ENCODE data around the gene CROCC. TPM values are rescaled to one million over a fixed set of nuclear protein-coding genes. Genes with fewer than 3 reads are reported as not detected.
"Not testable (repeated sequence)": the region's sequence is repeated elsewhere in the genome, so short reads cannot be mapped to it uniquely, and the experiment has no call there.

The CROCC gene
- total RNA-seq, 1 donor from 2014 or later, result 14.4 TPM

DNA sequence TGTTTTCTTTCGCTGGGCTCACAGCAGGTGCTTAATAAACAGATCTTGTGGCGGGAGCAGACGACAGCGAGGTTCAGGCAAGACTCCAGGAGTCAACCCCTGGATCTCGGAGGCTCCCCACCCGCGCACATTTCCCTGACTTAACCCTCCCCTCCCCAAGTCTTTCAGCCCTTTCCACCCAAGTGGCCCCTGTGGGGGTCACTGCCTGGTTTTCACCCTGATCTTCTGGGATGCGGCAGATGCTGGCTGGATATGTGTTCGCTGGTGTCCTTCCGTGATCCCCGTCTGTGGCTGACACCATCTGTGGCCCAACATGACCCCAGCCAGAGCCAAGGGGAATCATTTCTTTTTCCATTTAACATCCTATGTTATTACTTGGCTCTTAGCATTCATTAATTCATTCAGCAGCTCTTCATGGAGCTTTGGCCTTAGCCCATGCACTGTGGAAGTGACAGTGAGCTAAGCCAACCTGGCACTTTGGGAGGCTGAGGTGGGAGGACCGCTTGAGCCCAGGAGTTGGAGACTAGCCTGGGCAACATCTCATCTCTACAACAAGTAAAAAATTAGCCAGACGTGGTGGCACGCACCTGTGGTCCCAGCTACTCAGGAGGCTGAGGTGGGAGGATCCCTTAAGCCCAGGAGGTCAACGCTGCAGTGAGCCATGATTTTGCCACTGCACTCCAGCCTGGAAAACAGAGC lies 6.7 kb upstream of the CROCC start:
- DNase-seq (ENCODE audit: low spot score), result peak; percentile 80

DNA sequence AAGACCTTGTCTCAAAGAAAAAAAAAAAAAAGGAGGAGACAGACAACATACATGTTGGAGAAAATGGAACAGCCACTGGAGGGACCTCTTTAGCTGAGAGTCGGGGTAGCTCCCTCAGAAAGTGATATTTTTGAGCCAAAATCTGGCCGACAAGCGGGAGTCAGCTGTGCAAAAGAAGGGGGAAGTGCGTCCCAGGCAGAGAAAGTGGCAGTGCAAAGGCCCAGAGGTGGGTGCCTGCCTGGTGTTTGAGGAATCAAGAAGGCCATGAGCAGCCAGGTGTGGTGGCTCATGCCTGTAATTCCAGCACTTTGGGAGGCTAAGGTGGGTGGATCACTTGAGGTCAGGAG lies 6.1 kb upstream of the CROCC start:
- peak; percentile 41 for DNase-seq (ENCODE audit: low spot score)

DNA sequence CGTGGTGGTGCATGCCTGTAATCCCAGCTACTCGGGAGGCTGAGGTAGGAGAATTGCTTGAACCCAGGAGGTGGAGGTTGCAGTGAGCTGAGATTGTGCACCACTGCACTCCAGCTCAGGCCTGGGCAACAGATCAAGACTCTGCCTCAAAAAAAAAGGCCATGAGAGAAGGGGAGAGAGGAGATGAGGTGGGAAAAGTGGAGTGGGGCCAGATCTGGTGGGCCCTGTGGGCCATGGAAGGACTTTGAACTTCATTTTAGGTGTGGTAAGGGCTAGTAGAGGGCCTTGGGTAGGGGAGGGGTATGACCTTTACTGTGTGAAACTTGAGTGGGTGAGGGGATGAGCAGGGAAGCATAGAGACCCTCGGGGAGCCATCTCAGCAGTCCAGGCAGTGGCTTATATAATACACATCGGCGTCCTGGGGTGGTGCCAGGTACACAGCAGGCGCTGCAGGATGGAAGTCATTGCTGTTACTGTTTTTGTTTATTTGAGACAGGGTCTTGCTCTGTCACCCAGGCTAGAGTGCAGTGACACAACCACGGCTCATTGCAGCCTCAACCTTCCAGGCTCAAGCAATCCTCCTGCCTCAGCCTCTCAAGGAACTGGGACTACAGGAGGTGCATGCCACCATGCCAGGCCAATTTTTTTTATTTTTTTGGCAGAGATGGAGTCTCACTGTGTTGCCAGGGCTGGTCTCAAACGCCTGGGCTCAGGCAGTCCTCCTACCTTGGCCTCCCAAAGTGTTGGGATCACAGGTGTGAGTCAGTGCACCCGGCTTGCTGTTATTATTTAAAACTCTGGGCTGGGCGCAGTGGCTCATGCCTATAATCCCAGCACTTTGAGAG lies 5.5 kb upstream of the CROCC start:
- peak; percentile 49 for DNase-seq (ENCODE audit: low spot score)

DNA sequence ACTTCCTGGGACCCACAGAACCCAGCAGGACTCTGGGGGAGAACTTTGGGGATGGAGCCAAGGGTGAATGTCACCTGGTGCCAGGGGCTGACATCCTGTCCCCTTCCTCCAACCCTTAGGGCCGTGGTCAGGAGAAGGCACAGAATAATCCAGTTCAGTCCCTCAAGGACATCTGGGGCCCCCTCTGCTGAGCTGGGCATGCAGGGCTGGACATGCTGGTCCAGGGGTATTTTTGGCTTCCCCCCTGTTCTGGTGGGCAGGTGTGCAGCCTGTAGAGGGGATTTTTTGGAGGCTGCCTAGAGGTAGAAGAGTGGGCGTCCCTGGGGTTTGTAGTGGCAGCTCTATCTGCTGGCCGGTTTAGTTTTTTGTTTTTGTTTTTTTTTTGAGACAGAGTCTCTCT lies 3.4 kb upstream of the CROCC start:
- DNase-seq (ENCODE audit: low spot score), result no peak

DNA sequence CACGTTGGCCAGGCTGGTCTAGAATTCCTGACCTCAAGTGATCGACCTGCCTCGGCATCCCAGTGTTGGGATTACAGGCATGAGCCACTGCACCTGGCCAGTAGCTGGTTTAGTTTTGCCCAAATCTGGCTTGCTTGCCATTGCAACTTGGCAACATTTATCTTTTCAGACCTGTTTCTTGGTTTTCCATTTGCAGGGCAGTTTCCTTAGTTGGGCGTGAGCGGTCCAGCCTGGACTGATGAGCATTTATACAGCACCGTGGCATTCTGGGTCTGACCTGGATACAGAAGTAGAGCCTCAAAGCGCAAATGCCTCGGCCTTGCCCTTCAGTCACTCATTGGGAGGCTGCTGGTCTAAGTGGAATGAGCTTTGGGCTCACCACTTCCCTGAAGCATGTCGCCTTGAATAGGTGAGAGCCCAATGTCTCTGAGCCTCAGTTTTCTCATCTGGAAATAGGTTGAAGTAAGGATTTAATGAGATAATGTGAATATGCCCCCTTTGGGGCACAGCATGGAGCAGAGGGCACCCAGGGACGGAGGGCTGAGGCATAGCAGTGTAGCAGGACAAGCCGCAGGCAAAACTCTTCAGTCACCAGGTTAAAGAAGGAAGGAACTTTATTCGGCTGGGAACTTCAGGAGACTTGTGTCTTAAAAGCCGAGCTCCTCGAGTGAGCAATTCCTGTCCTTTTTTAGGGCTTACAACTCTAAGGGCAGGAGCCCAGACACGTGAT lies 2.6 kb upstream of the CROCC start:
- DNase-seq (ENCODE audit: low spot score), result not testable (repeated sequence)

DNA sequence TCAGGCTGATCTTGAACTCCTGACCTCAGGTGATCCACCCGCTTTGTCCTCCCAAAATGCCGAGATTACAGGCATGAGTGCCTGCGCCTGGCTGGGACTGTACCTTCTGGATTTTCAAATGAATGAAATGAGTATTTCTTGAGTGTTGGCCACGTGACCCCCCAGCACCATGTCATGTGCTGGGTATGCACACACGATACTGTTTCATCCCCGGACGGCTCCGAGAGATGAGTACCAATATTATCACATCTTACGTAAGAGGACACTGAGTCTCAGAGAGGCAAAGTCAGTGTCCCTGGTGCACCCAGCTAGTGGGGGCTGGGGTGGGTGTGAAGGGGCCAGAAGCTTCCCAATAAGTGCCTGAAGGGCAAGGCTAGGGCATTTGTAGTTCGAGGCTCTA lies 780 bp upstream of the CROCC start:
- DNase-seq (ENCODE audit: low spot score), result no peak

DNA sequence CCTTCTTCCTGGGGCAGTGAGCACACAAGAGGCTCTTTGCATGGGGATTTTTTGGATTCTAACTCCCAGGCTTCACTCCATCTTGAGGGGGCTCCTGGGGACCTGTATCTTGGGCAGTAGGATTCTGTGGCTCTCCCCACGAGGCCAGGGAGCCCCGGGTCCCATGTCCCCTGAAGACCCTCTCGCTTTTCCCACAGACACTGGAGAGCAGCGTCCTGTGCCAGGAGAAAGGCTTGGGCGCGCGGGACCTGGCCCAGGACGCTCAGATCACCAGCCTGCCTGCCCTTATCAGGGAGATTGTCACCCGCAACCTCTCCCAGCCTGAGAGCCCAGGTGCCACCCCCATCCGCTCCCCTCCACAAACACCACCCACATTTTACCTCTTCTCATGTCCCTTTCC lies 735 bp downstream of the CROCC start:
- DNase-seq (ENCODE audit: low spot score), result no peak

DNA sequence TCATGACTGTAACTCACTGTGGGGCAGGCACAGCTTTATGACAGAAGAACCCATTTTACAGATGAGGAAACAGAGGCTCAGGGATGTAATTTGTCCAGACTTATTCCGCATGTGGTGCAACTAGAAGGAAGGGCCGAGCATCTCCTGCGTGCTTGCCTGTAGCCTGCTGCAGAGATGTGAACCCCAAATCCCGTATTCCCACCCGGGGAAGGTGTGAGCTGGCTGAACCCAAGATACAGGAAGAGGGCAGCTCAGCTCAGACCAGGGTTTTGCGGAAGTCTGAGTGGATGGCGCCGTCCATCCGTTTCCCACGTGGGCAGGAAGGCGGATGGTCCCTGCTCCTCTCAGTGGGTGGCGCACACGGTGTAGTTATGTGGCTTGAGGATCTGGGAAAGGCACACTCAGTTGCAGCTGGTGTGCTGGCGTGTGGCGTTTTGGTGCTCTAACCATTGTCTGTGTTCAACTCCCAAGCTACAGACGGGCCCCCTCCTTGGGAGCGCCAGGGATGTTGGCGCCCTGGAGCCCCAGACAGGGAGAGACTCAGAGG lies 1.2 kb downstream of the CROCC start:
- no peak for DNase-seq (ENCODE audit: low spot score)

DNA sequence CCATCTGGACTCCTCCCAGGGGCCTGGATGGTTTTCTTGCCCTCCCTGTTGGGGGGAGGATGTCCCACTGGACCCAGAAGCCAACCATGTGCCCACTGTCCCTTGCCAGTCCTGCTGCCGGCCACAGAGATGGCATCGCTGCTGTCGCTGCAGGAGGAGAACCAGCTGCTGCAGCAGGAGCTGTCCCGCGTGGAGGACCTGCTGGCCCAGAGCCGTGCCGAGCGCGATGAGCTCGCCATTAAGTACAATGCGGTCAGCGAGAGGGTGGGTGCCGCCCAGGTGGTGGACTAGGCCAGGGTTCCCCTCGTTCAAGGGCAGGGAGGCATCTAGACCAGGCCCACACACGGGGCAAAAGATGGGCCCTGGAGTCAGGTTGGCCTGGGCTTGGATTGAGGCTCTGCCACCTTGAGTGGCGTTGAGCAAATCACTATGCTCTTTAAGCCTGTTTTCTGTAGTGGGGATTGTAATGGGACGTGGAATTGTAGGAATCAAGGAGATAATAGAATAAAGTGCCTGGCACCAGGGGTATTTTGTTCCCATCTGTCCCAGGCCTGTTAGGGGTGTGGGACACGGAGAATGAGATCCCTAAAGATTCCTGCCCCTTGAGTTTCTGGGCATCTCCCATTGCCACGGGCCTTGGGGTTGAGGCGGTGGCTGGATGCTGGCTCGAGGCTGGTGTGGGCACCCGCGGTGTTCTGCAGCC lies 2.6 kb downstream of the CROCC start:
- no peak for DNase-seq (ENCODE audit: low spot score)

DNA sequence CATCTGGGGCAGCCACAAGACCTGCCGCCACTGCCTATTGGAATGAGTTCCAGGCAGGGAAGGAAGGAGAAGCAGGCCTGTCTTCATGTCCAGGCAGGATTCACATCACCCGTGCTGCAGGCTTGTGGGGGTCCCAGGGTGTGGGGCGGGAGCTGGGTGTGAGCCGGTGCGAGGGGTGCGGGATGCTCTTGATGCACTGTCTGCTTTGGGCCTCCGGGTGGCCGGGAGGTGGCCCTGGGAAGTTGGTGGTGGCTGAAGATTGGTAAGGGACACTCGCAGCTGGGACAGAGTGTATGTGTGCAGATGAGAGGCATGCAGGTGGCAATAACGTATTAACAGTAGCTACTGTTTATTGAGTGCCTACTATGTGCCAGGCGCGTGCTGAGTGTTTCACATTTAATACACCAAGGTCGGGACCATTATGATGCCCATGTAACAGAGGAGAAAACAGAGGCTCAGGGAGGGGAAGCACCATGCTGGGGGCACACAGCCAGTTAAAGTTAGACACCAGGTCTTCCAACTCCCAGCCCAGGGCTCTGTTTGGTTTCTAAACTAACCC lies 3.3 kb downstream of the CROCC start:
- DNase-seq (ENCODE audit: low spot score), result no peak

DNA sequence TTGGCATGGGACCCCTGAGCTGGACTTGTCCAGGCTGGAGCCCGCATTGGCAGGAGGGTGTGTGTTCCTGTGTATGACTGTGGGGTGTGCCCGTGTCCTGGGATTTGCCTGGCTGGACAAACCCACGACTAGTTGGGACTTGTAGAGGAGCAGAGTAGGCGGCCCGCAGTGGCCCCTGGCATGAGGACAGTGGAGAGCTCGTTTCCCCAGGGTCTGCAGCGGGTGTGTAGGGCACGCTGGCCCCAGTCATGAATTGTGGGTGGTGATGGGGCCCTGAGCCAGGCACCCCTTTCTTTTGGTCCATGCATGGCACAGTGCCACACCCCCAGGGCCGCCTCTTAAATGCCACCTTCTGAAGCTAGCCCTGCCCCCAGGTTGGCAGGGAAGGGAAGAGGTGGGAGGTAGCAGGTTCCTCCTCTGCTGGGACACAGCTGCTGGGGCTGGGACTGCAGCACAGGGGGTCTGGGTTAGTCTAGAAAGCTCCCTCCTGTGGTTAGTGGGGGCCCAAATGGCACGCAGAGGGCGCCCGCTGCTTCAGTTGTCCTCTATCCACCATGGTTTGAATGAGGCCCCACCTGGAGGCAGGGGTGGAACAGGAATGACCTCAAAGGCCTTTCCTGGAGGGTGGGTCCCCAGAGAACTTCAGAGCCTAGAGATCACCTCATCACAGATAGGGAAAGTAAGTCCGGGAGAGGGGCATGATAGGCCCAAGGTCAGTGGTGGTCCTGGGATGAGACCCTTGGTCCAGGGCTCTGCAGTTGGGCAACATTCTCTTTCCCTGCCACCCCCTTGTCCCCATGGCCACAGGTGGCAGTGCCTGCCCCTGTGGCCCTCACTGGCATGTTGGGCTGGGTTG lies 4.1 kb downstream of the CROCC start:
- DNase-seq (ENCODE audit: low spot score), result no peak

DNA sequence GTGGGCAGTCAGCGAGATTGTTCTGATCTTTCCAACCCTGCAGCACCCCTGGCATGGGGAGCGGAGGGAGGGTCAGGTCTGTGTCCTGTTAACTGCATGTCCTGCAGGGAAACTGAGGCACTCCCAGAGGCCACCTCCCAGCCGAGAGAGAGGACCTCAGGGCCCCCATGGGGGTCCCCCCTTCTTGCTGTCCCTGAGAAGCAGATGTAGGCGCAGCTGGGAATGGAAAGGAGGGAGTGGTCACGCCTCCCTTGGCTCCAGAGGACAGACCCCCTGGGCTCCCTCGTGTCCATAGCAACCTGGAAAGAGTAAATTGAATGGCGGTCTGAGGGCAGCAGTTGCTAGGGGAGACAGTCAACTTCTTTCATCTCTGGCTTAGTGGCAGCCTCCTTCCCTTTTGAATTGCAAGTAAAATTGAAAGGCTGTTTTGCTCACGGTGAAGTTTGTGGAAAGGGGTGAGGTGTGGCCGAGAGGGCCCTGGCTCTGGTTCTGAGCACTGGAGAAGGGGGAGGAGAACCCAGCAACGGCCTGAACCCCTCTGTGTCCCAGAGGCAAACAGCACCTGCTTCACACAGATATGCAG lies 4.9 kb downstream of the CROCC start:
- DNase-seq (ENCODE audit: low spot score), result no peak

DNA sequence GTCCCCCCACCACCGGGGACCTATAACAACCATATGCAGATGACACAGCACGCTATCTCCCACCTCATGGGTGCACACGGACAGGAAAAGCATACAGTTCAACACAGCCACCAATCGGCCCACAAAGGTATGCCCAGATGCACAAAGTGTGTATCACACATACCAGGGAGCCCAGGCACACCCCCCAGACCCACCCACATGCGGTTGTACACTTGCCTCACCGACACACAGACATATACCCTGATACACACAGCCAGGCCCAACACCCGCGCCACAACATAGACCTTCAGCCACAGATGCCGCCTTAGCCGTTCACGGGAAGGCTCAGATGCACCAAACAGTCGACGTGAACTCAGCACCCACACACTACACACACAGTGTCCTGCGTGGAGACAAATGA lies 5.5 kb downstream of the CROCC start:
- DNase-seq (ENCODE audit: low spot score), result no peak

DNA sequence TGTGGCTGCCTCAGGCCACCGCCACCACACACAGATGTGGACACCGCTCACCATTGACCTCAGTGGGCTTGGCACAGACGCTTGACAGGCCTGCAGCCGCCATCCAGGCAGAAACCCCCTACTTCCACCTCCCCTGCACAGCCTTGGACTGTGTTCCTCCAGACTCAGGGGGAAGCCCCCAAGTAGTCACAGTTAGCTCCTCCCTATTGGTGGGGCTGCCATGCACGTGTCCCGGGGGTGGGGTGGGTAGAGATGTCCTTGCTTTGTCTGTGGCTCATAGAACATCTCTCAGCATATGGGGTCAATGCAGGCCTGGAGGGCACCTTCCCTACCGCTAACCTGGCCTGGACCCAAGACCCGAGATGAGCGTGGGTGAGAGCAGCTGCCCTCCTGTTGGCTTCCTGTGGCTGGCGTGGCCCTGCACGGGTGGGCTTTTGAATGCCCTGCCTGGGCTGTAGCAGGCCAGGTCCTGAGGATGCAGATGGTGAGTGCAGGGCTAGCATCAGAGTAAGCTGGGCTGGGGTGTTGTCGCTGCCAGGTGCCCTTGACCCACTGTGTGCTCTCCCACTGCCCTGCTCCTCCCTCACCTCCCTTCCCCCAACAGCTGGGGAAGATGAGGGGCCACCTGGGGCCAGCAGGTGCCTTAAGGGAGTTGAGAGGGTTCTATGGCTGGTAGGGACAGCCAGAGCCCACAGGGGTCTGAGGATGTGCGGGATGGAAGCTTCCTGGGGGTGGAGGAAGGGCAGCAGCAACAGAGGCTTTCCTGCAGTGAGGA lies 6.2 kb downstream of the CROCC start:
- DNase-seq (ENCODE audit: low spot score), result no peak

DNA sequence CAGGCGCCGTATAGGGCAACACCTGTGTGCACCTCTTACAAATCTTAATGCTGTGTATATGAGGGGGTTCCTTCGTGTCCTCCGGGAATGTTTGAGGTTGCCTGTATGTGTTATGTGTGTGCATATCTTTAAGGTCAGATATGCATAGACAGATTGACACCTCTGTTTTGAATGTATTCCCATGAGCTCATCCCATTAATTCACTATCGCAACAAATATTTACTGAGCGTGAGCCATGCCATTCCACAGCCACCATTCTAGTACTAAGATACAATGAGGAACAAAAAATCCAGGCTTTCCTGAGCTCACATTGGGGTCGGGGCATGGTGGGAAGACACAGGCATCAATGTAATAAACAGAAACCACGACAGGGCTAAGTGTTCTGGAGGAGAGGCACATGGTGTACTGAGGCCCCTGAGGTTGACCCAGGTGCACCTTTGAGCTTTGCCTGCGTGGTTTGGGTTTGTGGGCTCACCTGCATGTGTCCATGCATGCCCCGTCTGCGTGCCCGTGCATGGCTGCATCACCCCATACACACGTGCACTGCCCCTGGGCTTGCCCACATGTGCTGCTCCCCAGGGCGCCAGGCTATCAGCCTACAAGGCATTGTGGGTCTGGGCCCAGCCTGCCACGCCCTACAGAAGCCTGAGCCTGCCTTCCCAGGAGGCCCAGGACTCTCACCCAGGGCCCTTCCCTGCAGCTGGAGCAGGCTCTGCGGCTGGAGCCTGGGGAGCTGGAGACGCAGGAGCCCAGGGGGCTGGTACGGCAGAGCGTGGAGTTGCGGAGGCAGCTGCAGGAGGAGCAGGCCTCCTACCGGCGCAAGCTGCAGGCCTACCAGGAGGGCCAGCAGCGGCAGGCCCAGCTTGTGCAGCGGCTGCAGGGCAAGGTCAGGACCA lies 7.7 kb downstream of the CROCC start:
- not testable (repeated sequence) for DNase-seq (ENCODE audit: low spot score)

DNA sequence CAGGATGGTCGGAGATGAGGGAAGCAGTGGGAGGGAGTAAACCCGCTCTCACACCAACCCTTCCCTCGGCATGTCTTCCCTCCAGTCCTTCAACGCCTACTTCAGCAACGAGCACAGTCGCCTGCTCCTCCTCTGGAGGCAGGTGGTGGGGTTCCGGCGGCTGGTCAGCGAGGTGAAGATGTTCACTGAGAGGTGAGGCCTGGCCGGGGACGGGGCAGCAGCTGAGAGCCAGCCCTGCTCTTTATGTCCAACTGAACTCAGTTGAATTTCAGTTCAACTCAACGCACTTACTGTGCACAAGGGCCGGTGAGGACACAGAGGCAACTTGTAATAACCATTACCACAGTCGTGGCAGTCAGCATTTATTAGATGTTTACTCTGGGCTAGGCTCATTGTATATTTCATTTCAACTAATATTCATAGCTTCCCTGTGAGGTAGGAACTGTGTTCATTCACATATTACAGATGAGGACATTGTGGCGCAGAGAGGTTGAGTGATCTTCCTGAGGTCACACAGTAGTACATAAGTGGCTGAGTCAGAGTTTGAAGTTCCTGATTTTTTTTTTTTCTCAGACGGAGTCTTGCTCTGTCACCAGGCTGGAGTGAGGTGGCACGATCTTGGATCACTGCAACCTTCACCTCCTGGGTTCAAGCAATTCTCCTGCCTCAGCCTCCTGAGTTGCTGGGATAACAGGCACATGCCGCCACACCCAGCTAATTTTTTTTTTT lies 9.6 kb downstream of the CROCC start:
- DNase-seq (ENCODE audit: low spot score), result not testable (repeated sequence)

DNA sequence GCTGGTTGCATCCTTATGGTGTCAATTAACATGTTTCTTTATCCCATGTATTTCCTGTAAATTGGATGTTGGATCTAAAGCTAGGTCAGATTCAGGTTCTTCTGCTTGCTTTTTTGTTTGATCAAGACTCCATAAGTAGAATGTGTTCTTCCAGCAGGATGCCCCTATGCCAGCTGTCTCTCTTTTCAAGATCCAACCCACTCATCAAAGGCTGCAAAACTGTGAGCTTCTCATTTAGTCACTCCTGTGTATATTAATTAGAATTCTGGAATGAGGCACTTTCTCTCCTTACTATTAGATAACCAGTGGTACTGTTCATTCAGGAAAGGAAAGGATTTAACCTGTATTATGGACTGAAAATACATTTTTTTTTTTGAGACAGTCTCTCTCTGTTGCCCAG lies 12.2 kb downstream of the CROCC start:
- DNase-seq (ENCODE audit: low spot score), result not testable (repeated sequence)
